ENCODE results near the gene KRTAP10-7. TPM values are rescaled to one million over a fixed set of nuclear protein-coding genes. Genes with fewer than 3 reads are reported as not detected.

Gene KRTAP10-7
- total and polyA plus RNA-seq, 2 of the 13 experiments (the other 11 are each of a cell fraction or from before 2014, with no cell fraction given): not detected

DNA sequence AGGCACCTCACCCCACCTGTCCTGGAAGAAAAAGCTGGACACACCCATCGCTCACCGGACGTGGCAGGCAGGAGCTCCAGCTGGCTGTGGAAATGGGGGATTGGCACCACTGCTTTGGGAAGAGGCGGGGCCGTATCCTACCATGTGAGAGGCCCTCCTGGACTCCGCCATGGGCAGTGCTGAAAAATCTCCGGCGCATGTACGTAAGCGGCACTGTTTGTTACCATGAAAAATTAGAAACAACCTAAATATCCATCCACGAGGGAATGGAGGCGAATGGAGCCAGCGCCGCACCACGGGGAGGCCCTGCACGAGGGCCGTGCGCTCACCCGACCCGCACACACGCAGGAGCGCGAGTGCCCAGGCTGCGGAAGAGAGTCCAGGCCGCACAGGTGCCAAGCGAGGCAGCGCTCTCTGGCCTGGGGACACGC is 14.6 kb downstream of the KRTAP10-7 start:
- in situ Hi-C loops (cut with HindIII; ENCODE audit: extremely low pct_ligation_motif_present, low pct_unique_long_range_greater_than_20kb) (no loop called here), intact Hi-C loops (cut with micrococcal nuclease; ENCODE audit: unreplicated experiment) (no loop called here)
- CTCF ChIA-PET (ENCODE audit: low intra/inter-chr PET ratio, low total read pairs): no interaction called here
- Histone ChIP-seq H4K20me1 (ENCODE audit: insufficient read depth, low read length) (no peaks in the 10 kb centered on the region), H3K4me2 (ENCODE audit: low read depth, low read length) (no peak overlapping the region), H3K4me1 (ENCODE audit: insufficient read depth, low read length) (no peaks in the 10 kb centered on the region), H3K9me3 (ENCODE audit: low read length) (peaks cover 22% of the 10 kb centered on the region; the same call in 1 of the 2 replicates), H3K27me3 (ENCODE audit: control insufficient read depth in 1 of 2, insufficient read depth in 2 of 2, low read length in 2 of 2) (peaks cover 1 to 28% of the 10 kb centered on the region in 2 experiments; a peak in 3 of 5 replicates), H3K36me3 (replicated peaks in 1 of 2; ENCODE audit: control insufficient read depth in 1 of 2, insufficient read depth in 2 of 2, low read length in 2 of 2) (no peaks in the 10 kb centered on the region), H2AFZ (ENCODE audit: low read length) (no peak overlapping the region), H3K9ac (ENCODE audit: insufficient read depth, low read depth, low read length) (no peak overlapping the region), H3K27ac (ENCODE audit: extremely low read length, insufficient read depth, low read length) (no peak overlapping the region), H3K79me2 (ENCODE audit: insufficient read depth, low read length) (no peaks in the 10 kb centered on the region), H3K4me3 (replicated peaks in 1 of 3; ENCODE audit: insufficient read depth in 1 of 3, low read depth in 2 of 3, low read length in 3 of 3) (no peak overlapping the region)
- no TSS peak for BruUV-seq (replicated peaks)
- FAIRE-seq (no peak), DNase-seq (ENCODE audit: low spot score) (no peak), ATAC-seq (no peak)
- 80% methylated on average over 27 of the region's 28 CpGs for WGBS (ENCODE audit: low lambda C conversion rate)
- TF ChIP-seq ATRX (CRISPR knock-in tag; IDR thresholded peaks at IDR 0.05; ENCODE audit: borderline replicate concordance): no peak
- no peak for TF ChIP-seq ZNF772 (CRISPR knock-in tag; IDR thresholded peaks at IDR 0.05)
- no peak for TF ChIP-seq PRDM4 (CRISPR knock-in tag; IDR thresholded peaks at IDR 0.05; ENCODE audit: borderline replicate concordance)
- TF ChIP-seq MEIS1 (CRISPR knock-in tag; IDR thresholded peaks at IDR 0.05; ENCODE audit: borderline replicate concordance): no peak
- no peak for TF ChIP-seq NONO (IDR thresholded peaks at IDR 0.05)
- TF ChIP-seq NONO (CRISPR knock-in tag; conservative IDR thresholded peaks at IDR 0.05): no peak
- TF ChIP-seq BATF2 (CRISPR knock-in tag; IDR thresholded peaks at IDR 0.05): no peak
- no peak for TF ChIP-seq ZNF549 (CRISPR knock-in tag; IDR thresholded peaks at IDR 0.05)
- no peak for TF ChIP-seq ZNF224 (CRISPR knock-in tag; IDR thresholded peaks at IDR 0.05)
- no peak for TF ChIP-seq DBP (CRISPR knock-in tag; IDR thresholded peaks at IDR 0.05; ENCODE audit: not compliant biosample characterization)
- no peak for TF ChIP-seq MBD4 (IDR thresholded peaks at IDR 0.05; ENCODE audit: borderline replicate concordance, low read length)
- no peak for TF ChIP-seq GATAD2A (CRISPR knock-in tag; IDR thresholded peaks at IDR 0.05)
- POLR2A ChIA-PET: no interaction called here

All from HepG2 (cell line).